Measurements from ENCODE around the gene FAM216B.

FAM216B gene

DNA sequence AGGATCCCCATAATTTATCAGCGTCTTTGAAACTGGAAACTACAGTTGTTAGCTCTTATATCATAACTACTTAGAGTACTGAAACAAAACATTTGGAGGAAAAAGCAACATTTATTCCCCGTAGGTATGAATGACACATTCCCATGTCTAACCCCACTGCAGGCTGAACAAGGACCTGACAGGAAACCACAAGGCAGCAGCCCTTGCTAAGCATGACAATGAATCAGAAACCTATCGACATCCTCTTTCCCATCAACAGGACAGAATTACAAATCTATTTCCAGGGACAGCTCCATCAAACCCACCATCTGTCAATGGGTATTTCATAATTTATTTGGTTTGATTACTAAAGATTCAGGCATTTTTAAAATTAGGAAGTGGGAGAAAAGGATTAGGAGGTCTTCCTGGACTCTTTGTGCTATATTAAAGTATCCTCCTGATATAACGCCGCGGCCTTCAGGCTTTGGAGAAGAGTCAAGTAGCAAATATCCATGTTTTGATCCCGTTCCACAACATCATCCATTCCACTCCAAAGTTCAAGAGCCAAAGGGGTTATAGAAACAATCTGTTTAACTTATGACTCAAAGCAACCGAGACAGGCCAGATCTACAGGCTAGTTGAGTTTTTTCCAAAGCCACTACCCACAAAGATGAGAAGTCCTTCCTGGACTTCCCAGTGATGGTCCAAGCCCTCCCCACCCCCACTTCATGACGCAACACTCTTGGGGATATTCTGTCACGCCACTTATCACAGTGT, 51.1 kb downstream of the FAM216B start:
- DNase-seq (ENCODE audit: low read depth in 2 of 2): peak; percentile 93

DNA sequence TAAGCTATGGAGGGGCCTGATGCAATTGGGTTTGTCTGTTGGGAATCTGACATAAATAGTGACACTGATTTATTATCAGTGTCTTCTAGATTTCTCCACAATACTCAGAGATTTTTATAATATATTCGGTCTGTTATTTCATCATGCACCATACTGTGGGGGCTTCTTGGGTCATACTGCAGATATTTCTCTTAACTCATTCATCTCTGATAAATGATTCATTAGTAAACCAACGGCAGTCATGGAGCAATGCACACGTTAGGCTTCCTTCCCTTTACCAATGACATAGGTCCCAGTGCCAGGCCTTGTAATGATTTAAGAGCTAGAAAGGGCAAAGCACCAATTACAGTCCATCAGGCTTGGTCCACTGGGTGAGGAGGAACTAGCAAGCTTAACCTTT, 53.6 kb downstream of the FAM216B start:
- DNase-seq (ENCODE audit: low read depth in 2 of 2): no peak

DNA sequence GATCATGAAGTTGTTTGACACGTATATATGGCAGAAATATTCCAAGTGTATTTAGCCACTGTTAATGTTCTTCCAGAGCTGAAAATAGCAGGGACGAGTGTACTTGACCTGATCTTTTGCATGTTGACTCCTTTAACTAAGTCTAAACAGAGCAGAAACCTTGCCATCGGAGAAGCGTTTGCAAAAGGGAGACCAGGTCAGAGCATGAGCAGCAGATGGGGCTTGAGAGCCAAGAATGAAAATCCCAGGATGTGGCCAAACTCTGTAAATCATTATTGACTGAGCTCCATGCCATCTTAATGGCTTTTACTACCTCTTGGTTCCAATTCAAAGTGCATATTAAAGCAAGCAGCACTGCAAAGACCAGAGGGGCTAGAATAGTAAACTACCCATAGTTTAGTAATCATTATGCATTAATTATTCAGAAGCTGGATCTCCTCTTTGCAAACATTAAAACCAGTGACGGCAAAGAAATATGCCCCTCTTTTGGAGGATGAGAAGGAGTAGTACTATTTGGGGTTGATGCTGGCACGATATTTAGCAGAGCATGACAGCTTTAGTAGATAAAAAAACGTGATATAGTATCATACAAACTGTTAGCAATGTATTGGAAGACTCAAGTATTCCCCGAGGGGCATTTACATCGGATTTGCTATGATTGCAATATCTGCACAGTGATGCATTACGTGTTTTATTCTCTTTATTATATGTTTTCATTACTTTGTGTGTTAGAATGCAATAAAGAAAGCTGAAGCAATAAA, 55.7 kb downstream of the FAM216B start:
- peak; percentile 71 to 72 for DNase-seq (ENCODE audit: low read depth in 2 of 2)

Data from fibroblast of skin of left quadriceps (primary cell).